HG03045 (cell line): Measurements from ENCODE around the gene FIBCD1.
"Not testable (repeated sequence)": the region's sequence is repeated elsewhere in the genome, so short reads cannot be mapped to it uniquely, and the experiment has no call there.

ENCODE experiments used
- ATAC-seq: cut with Tn5 transposase; IDR thresholded peaks from one replicate; pipeline ENCODE4 v1.9.1; 2021; ENCODE audit warnings: mild to moderate bottlenecking, moderate library complexity; ENCODE audit not compliant: unreplicated experiment

The FIBCD1 gene

GRCh38 chr9:130955947-130956621, 17.0 kb upstream of the FIBCD1 start:
- ATAC-seq: no peak

GRCh38 chr9:130954925-130955324, 15.9 kb upstream of the FIBCD1 start:
- ATAC-seq: not testable (repeated sequence)

GRCh38 chr9:130954317-130954716, 15.3 kb upstream of the FIBCD1 start:
- ATAC-seq: no peak

- ATAC-seq: no peak
Measured at GRCh38 chr9:130952065-130952762, 13.2 kb upstream of the FIBCD1 start.

GRCh38 chr9:130950039-130950311, 10.9 kb upstream of the FIBCD1 start:
- no peak for ATAC-seq

- ATAC-seq: no peak
Measured at GRCh38 chr9:130949188-130950038, 10.4 kb upstream of the FIBCD1 start.

- ATAC-seq: no peak
Measured at GRCh38 chr9:130948266-130948665, 9.2 kb upstream of the FIBCD1 start.

GRCh38 chr9:130947618-130948140, 8.6 kb upstream of the FIBCD1 start:
- ATAC-seq: no peak

GRCh38 chr9:130946766-130947617, 7.9 kb upstream of the FIBCD1 start:
- ATAC-seq: no peak

- ATAC-seq: no peak
Measured at GRCh38 chr9:130945173-130945572, 6.1 kb upstream of the FIBCD1 start.

GRCh38 chr9:130944510-130945058, 5.5 kb upstream of the FIBCD1 start:
- ATAC-seq: no peak

GRCh38 chr9:130943777-130944176, 4.7 kb upstream of the FIBCD1 start:
- ATAC-seq: no peak

GRCh38 chr9:130943221-130943620, 4.2 kb upstream of the FIBCD1 start:
- ATAC-seq: no peak

- no peak for ATAC-seq
Measured at GRCh38 chr9:130942679-130943078, 3.6 kb upstream of the FIBCD1 start.

GRCh38 chr9:130942084-130942483, 3.0 kb upstream of the FIBCD1 start:
- no peak for ATAC-seq

- peak; percentile 49 for ATAC-seq
Measured at GRCh38 chr9:130940693-130941576, 1.9 kb upstream of the FIBCD1 start.

- ATAC-seq: no peak
Measured at GRCh38 chr9:130940027-130940549, 1.0 kb upstream of the FIBCD1 start.

GRCh38 chr9:130939405-130940026, 469 bp upstream of the FIBCD1 start:
- no peak for ATAC-seq

GRCh38 chr9:130938184-130938651, 829 bp downstream of the FIBCD1 start:
- no peak for ATAC-seq
